Measurements from ENCODE around the gene MAOB.

The MAOB gene

DNA sequence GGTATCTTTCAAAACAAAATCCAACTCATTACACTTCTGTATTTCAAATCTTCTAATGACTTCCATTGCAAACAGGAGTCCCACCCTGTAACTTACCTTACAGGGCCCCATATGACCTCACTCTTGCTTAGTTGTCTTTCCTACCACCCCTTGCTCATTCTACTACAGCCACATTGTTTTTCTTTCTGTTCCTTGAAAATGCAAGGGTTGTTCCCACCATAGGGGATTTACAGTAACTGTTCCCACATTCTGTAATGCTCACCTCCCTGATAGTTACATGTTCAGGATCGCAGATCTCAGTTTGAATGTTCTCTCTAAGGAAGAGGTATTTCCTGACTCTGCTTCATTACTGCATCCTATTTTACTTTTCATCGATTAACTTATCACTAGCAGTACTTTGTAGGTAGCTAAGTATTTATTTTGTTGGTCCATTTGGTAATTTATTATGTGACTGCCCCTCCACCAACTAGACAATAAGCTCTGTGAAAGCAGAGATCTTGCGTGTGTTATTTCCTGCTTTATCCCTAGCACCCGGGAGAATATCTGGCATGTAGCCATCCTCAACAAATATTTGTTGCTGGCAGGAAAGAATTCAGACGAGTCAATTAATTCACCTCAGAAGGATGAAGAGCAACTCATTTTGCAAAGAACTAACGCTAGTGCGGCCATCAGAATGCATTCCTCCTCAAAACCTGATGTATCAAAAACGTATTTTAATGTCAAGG lies 21.4 kb downstream of the MAOB start:
- peak; percentile 34 for DNase-seq

DNA sequence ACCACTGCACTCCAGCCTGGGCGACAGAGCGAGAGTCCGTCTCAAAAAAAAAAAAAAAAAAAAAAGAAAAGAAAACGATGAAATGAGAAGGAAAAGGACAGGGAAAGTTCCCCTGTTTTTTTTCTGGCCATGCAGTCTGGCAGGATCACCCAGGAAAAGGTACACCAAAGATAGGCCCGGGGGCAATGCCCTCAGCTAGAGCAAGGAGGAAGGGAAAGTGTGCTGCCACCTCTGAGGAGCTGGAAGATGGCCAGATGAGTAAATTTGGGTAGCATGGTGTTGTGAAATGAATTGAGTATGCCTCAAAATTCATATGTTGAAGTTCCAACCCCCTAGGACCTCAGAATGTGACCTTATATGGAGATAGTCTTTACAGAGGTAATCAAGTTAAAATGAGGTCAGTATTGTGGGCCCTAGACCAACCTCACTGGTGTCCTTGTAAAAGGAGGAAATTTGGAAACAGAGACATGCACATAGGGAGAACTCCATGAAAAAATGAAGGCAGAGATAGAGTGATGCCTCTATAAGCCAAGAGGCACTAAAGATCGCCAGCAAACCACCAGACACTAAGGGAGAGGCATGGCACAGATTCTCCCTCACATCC lies 28.9 kb downstream of the MAOB start:
- DNase-seq = no peak

DNA sequence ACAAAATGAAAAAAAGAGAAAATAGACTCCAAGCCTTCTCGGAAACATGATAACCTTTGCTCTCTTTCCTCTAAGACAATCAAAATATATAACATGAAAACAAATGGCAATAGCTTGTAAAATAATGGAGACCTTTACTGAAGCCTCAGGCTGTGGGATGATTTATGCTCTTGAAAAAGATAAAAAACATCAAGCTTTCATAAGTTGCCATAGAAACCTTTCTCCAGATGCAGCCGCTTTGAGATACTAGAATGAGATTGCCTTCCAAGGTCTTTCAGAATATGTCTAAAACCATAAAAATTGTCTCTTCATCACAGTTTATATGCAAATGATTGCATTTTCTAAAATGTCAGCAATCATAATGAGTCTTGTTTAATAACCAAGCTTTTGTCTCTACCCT lies 31.6 kb downstream of the MAOB start:
- no peak for DNase-seq

GRCh38 chrX:43849173-43849572 lies 33.1 kb downstream of the MAOB start:
- no peak for DNase-seq

DNA sequence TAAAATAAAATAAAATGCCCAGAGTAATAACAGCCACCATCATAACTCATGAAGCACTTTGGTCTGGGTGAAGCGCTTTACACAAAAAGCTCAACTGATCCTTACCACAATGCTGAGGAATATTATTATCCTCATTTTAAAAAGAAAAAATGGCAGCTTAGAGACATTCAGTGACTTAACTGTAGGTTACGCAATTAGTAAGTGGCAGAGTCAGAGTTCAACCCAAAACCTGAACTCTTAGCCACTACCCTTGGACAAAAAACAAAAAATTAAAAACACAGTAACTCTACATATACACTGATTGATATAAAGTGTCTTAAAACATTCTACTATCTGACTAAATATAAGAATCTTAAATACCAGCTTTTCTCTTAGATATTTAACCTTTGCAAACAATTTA lies 34.9 kb downstream of the MAOB start:
- no peak for DNase-seq

GRCh38 chrX:43846558-43846957 lies 35.7 kb downstream of the MAOB start:
- no peak for DNase-seq

DNA sequence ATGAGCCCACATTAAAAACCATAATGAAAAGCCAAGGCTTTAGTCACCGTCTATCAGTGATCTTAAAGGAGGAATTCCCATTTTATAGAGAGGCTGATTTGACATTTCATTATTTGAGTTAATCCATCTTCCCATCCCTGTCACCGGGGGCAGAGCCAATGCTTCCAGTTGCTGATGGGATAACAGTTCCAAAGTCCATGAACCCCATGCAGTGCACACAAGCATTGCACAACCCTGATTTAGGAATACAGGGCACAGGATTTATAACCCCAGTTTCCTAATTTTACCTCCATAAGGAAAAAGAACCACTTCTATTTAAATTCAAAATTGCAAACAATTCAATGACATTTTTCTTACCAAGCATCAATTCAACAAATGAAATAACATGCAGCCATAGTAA lies 36.5 kb downstream of the MAOB start:
- DNase-seq = no peak

DNA sequence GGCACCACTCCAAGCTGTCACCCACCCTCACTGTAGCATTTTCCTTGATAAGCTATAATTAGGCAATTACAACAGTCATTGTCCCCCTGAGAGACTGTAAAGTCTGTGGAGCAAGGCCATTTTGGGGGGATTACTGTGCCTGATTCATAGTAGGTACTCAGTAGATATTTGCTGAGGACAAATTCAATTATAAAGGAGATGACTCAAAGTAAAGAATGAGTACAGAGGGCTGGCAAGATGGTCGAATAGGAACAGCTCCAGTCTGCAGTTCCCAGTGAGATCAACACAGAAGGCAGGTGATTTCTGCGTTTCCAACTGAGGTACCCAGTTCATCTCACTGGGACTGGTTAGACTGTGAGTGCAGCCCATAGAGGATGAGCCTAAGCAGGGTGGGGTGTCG lies 42.0 kb downstream of the MAOB start:
- no peak for DNase-seq

DNA sequence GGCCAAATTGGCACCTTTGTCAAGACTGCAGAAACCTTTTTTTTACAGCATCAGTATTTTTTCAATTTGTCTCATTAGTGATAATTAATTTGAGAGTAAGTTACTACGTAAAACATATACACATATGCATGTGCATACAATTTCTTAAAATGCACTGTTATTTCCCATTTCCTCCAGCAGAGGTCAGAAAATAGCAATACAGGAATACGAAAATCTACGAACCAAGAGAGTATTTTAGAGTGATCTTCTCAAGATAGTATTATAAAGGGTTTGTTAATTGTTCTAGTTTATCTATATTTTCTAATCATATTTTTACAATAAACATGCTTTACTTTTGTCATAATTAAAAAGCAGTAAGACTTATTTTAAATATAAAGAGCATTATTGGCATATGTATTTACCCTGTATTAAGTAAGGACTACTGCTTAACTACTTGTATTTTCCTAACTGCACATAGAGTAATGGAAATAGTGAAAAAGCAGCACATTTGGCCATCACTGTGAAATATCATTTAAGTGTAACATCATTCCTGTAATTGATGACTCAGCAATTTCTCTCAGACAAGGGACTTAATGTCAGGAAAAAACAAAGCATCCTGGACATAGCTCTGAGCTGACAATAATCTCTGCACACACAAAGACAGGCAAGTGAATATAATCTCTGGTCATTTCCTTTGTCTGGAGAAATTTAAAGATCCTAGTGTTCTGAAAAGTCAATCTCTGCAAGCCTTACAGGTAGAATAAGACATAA lies 45.6 kb downstream of the MAOB start:
- peak; percentile 0 for DNase-seq

DNA sequence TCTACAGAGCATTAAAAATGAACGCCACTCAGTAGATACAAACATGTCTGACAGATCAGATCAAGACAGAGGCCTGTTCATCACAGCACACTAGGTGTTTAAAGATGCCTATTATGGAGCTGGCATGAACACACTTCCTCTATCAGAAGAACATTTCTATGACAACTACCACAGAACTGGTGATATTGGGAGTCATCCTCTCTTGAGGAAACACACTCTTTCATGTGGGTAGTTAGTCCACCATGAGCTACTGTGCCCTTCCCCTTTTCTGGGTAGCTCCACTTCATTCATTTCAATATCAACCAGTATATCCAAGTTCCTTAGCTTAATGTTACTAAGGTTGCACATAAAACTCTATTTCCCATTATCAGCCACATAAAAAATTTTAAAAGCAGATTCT lies 46.7 kb downstream of the MAOB start:
- DNase-seq = no peak

DNA sequence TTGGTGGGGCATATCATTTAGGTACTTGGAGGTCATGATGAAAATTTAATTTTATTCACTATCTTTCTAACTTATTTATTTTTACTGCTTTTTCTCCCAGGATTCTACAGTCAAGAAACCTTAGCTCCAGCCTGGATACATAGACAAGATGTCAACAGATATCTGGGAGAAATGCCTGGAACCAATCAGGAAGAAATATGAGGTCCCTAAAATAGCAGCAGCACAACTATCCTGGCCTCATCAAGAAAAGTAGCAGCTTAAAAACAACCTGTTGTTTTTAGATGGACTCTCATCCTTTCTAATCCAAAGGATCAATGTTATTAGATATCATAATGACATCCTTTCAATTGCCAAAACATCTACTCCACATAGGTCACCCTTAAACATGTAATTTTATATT lies 54.5 kb downstream of the MAOB start:
- no peak for DNase-seq

DNA sequence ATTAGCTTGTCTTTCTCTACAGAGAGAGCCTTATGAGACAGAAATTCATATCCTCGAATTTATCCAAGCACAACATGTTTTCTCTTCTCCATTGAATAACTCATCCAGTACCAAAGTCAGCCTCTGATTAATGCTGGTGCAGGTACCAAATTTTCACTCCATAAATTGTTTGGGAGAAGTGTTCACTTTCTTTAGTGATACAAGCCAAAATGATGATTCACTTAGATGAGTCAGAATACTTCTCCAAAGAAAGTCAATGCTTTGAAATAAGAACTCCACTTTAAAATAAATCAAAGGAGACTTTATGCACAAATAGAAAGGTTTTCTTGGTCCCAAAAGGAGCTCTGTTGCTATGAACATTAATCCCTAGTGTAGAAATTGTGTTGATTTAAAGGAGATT lies 60.2 kb downstream of the MAOB start:
- no peak for DNase-seq

- no peak for DNase-seq
Measured at GRCh38 chrX:43817444-43817843, 64.8 kb downstream of the MAOB start.

DNA sequence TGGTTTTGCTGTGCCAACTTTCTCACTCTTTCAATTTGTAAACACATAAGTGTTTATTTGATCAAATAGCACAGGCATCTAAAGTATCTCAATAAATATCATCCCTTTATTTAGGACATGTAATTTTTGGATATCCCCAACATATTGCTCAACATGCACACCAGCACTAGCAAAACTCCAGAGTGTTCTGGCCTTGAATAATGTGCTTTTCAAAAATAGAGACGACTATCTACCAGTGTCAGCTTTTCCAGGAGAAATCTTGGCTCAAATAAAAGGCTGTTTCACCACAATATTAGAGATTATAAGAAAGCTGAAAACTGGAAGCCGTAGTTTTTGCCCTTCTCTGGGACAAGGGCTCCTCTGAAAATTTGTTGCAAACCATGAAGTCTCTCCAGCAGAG lies 67.0 kb downstream of the MAOB start:
- DNase-seq = no peak

DNA sequence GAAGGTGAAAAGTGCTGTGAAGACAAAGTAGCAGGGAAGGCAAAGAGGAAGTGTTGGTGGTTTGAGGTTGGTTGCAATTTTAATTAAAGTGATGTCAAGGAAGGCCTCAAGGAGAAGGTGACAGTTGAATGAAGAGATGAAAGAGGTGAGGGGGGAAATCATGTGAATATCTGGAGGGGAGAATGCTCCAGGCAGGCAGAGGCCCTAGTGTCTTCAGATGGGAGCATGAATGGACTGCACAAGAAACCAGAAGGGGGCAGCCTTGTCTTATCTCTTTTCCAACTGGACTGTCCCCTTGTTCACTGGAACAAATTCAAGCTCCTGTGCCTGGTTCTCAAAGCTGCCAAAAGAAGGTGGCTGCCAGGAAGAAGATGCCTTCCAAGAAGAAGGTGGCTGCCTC lies 68.4 kb downstream of the MAOB start:
- DNase-seq = no peak

DNA sequence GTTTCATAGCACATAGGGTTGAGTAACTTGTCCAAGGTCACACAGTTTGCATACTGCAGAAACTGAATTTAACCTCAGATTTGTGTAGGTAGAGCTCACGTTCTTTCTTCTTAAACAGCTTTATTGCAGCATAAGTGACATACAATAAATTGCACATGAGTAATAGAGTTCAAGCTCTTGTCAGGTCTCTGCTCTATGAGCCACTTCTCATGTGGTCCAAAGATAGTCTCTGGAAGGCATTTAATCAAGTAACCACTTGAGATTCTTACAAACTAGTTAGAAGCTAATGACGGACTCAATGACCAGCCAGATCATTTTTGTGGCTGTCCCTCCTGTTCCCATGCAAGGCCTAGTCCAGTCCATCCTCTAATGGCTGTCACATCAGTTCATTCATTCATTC lies 68.9 kb downstream of the MAOB start:
- DNase-seq = no peak

- no peak for DNase-seq
Measured at GRCh38 chrX:43809463-43809862, 72.8 kb downstream of the MAOB start.

GRCh38 chrX:43808231-43808630 lies 74.0 kb downstream of the MAOB start:
- DNase-seq = no peak

GRCh38 chrX:43805579-43805978 lies 76.7 kb downstream of the MAOB start:
- DNase-seq = no peak

DNA sequence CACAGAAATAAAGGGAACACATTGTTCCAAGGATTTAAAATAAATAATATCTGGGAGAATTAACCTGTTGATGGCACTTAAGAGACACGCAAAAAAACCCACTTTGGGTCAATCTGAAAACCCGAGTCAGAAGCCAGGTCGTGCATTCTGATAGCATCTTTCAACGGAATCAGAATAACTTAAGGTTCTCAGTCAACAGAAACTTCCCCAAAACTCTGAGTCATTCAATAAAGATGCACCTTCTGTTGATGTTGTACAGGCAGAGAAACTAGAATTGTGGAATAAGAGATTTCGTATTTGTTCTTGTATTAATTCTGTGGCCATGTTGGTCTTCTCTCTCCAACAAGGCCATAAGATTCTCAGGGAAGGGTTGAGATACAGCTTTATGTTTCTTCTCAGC lies 78.2 kb downstream of the MAOB start:
- DNase-seq = no peak

DNA sequence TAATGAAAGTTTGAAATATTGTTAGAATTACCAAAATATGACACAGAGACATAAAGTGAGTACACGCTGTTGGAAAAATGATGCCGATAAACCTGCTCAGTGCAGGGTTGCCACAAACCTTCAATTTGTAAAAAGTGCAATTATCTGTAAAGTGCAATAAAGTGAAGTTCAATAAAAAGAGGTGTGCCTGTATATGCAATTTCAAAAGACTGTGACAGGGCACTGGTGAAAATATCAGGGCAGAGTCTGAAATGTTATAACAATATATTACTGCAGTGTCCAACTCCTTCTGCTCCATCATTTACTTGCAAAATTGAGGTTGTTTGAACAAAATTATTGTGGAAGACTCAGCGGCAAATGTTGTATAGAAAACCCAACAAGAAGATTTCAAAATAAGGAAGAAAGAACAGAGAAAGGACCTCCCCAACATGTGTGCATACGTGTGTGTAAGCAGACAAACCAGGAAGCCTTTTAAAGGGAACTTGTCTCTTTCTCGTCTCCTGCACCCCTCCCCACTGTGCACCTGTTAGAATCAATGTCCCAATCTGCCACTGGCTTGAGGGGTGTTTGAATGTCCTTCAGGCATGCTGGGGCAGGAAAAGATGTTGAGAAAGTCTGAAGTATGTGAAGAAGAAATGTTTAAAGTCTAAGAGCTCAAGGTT lies 96.2 kb downstream of the MAOB start:
- DNase-seq = no peak

- no peak for DNase-seq
Measured at GRCh38 chrX:43758044-43758443, 124.2 kb downstream of the MAOB start.

DNA sequence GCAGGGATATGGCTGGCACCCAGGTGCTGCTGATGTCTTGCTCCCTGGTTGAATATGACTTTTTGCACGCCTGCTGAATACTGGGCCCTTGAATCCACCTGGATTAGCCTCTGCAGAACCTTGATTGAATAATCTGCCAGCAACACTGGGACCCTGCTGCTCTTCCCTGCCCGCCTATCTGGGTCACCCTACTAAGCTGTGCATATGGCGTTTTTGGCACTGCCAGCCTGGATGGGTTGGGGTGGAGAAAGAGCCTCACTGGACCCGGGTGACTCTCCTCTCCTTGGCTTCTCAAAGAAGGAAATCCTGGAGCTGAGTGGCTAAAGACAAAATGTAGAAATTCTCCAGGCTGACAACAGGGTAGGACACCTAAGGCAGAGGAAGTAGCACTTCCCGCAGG lies 126.2 kb downstream of the MAOB start:
- no peak for DNase-seq

GRCh38 chrX:43753637-43754036 lies 128.6 kb downstream of the MAOB start:
- no peak for DNase-seq

All from NCI-H2029 treated with DMSO at 0.1 percent for 48 hours (cell line).